Measurements from ENCODE around the gene ARID1B.

ARID1B gene

DNA sequence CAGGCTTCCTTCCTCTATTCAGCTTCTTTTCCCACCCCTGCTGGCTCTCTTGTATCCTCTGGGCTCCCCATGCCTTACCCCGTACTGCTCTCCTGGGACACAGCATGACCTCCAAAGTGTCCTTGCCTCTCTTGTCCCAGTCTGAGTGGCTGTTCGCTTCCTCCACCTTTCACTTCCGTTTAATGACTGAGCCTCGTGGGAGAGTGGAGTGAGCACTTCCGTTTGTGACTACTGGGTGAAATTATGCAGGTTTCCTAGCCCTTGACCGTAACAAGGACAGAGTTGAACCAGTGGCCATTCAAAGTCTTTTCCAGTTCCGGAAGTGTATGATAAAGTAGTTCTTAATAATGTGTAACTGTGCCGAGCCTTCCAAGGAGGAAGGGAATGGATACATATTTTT, 109.2 kb downstream of the ARID1B start:
- Histone ChIP-seq H3K79me2 (ENCODE audit: low read length) (peaks cover 89% of the 10 kb centered on the region), H3K36me3 (replicated peaks; ENCODE audit: insufficient read depth, low read length) (no peaks in the 10 kb centered on the region), H3K4me3 (ENCODE audit: low read length) (no peak overlapping the region), H3K9me3 (replicated peaks; ENCODE audit: insufficient read depth, low read length) (no peaks in the 10 kb centered on the region), H3K4me2 (ENCODE audit: low read depth, low read length) (no peak overlapping the region), H3K27me3 (replicated peaks; ENCODE audit: insufficient read depth, low read length) (no peaks in the 10 kb centered on the region), H3K27ac (ENCODE audit: low read length) (no peak overlapping the region), H3K4me1 (ENCODE audit: low read length) (peaks cover 24% of the 10 kb centered on the region), H3F3A (ENCODE audit: insufficient read depth, low read length) (peaks cover 15% of the 10 kb centered on the region), H3K9me2 (replicated peaks; ENCODE audit: insufficient read depth, low read length) (no peaks in the 10 kb centered on the region), H2AFZ (ENCODE audit: low read length) (no peak overlapping the region), H4K20me1 (ENCODE audit: insufficient read depth, low read length) (no peaks in the 10 kb centered on the region), H3K9ac (ENCODE audit: low read length) (no peak overlapping the region)
- DNase-seq = no peak
- no peak for TF ChIP-seq EZH2phosphoT487 (IDR thresholded peaks at IDR 0.05; ENCODE audit: low read length)
- no peak for TF ChIP-seq CTCF (IDR thresholded peaks at IDR 0.05; ENCODE audit: low read length)
- TF ChIP-seq EZH2 (optimal IDR thresholded peaks at IDR 0.05; ENCODE audit: low read depth, low read length) = no peak

- Histone ChIP-seq H3K9me3 (replicated peaks; ENCODE audit: insufficient read depth, low read length) (no peaks in the 10 kb centered on the region), H3K27ac (ENCODE audit: low read length) (no peak overlapping the region), H3K79me2 (ENCODE audit: low read length) (peaks cover 89% of the 10 kb centered on the region), H3F3A (ENCODE audit: insufficient read depth, low read length) (peaks cover 15% of the 10 kb centered on the region), H3K9ac (ENCODE audit: low read length) (no peak overlapping the region), H3K4me3 (ENCODE audit: low read length) (no peak overlapping the region), H3K4me1 (ENCODE audit: low read length) (peaks cover 10% of the 10 kb centered on the region; the same call in 1 of the 2 replicates), H3K4me2 (ENCODE audit: low read depth, low read length) (no peak overlapping the region), H3K9me2 (replicated peaks; ENCODE audit: insufficient read depth, low read length) (no peaks in the 10 kb centered on the region), H3K36me3 (replicated peaks; ENCODE audit: insufficient read depth, low read length) (no peaks in the 10 kb centered on the region), H4K20me1 (ENCODE audit: insufficient read depth, low read length) (no peaks in the 10 kb centered on the region), H3K27me3 (replicated peaks; ENCODE audit: insufficient read depth, low read length) (no peaks in the 10 kb centered on the region), H2AFZ (ENCODE audit: low read length) (no peak overlapping the region)
- no peak for DNase-seq
- TF ChIP-seq EZH2phosphoT487 (IDR thresholded peaks at IDR 0.05; ENCODE audit: low read length) (no peak), EZH2 (optimal IDR thresholded peaks at IDR 0.05; ENCODE audit: low read depth, low read length) (no peak), CTCF (IDR thresholded peaks at IDR 0.05; ENCODE audit: low read length) (no peak)
Measured at GRCh38 chr6:156887623-156888269, 110.6 kb downstream of the ARID1B start.

DNA sequence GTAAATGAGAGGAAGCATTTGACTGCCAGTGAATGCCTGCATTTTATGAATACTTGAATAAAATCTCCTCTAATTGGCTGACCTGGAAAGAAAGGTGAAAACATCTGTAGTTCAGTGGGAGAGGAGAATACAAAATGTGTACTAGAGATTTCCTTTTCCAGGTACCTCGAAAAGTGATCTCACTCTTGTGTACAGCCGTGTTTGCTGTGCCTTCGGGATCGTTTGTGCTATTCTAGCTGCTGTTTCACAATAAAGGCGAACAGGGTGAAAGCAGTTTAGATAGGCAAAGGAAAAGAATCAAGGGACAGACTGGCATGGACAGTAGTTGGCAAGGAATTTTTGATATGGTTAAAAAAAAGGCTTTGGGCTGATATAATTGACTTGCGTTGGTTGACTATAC, 112.3 kb downstream of the ARID1B start:
- Histone ChIP-seq H3K9me2 (replicated peaks; ENCODE audit: insufficient read depth, low read length) (no peaks in the 10 kb centered on the region), H4K20me1 (ENCODE audit: insufficient read depth, low read length) (no peaks in the 10 kb centered on the region), H3F3A (ENCODE audit: insufficient read depth, low read length) (no peaks in the 10 kb centered on the region), H3K27me3 (replicated peaks; ENCODE audit: insufficient read depth, low read length) (no peaks in the 10 kb centered on the region), H3K9me3 (replicated peaks; ENCODE audit: insufficient read depth, low read length) (no peaks in the 10 kb centered on the region), H2AFZ (ENCODE audit: low read length) (no peak overlapping the region), H3K27ac (ENCODE audit: low read length) (no peak overlapping the region), H3K36me3 (replicated peaks; ENCODE audit: insufficient read depth, low read length) (no peaks in the 10 kb centered on the region), H3K4me1 (ENCODE audit: low read length) (peaks cover 7% of the 10 kb centered on the region; the same call in 1 of the 2 replicates), H3K4me2 (ENCODE audit: low read depth, low read length) (no peak overlapping the region), H3K79me2 (ENCODE audit: low read length) (peaks cover 94% of the 10 kb centered on the region), H3K9ac (ENCODE audit: low read length) (no peak overlapping the region), H3K4me3 (ENCODE audit: low read length) (no peak overlapping the region)
- TF ChIP-seq CTCF (IDR thresholded peaks at IDR 0.05; ENCODE audit: low read length) = no peak
- DNase-seq = no peak

All from MM.1S (cell line).